GM04504 (cell line): ENCODE data around the gene COL6A5.

ENCODE experiments used
- DNase-seq: peaks from one replicate; pipeline ENCODE4 v3.0.0-alpha.2; 2012; ENCODE audit warnings: low read depth

COL6A5 gene

DNA sequence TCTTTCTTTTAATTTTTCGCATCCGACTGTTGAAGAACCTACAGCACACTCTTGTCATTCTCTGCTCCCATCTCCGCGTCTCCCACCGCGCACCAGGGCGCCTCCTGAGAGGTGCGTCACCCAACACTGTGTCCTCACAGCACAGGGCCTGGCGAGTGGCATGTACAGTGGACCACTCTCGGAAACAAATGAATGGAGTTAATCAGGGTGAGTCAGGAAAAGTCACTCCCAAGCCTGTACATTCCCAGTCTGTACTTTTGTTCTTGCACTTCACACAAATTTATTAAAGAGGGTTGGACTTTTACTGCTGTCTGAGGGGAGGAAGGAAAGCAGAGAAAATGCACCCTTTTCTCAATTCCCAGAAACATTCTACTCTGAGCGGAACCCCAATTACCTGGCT is 172.1 kb downstream of the COL6A5 start:
- DNase-seq, result no peak

DNA sequence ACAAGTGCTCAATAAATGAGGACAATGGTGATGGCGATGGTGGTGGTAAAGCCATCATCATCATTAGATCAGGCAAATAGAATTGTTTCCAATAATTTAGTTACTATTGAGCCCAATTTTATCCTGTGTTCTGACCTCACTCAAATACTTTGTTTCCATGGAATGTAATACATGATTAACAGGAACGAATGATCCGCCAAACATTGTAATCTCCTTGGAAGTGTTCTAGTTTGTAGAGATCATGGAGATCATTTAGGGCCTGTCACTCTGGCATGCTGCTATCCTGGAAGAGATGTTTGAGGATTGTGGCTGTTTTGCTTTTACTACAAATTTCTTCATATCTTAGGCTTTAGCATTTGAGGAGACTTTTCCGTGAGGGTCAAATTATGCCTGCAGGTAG is 174.3 kb downstream of the COL6A5 start:
- no peak for DNase-seq

GRCh38 chr3:130522399-130522798 is 176.9 kb downstream of the COL6A5 start:
- DNase-seq, result no peak

DNA sequence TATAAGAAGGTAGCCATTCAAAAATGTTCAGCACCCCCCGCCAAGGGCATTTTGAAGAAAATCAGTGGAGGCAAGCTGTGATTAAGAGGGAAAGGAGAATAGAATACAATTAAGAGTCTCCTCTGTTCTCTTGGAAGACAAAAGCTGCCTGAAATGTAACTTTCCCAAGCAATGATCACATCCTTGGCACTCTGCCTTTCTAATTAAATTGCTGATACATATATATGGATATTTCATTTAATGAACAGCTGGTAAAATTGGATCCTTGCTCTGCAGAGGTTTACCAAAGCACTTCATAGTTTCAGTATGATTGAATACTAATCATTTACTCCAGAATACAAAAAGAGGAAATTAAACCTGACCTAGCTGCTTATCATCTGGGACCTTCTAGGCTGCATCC is 182.0 kb downstream of the COL6A5 start:
- DNase-seq, result no peak

- no peak for DNase-seq
Measured at GRCh38 chr3:130528120-130528519, 182.6 kb downstream of the COL6A5 start.

GRCh38 chr3:130529486-130530215 is 184.2 kb downstream of the COL6A5 start:
- no peak for DNase-seq

DNA sequence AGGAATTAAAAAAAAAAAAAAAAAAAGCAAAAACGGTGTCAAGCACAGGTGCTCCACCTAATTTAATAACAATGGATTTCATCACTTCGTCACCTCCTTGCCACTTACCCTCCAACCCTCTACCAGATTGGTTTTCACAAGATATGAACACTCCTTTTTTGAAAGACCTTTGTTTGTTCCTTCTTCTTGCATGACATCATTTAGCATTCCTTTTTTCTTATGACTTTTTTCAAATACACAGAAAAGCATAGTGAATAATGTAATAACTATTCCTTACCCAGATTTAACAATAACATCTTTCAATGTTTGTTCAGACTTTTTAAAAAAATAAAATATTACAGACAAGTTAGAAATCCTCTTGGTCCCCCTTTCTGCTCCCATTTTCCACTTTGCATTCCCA is 187.8 kb downstream of the COL6A5 start:
- DNase-seq, result no peak
